ENCODE data around the gene TCEA3. TPM values are rescaled to one million over a fixed set of nuclear protein-coding genes. Genes with fewer than 3 reads are reported as not detected.

Gene TCEA3
- polyA plus RNA-seq, 1 experiment: 21.0 TPM

DNA sequence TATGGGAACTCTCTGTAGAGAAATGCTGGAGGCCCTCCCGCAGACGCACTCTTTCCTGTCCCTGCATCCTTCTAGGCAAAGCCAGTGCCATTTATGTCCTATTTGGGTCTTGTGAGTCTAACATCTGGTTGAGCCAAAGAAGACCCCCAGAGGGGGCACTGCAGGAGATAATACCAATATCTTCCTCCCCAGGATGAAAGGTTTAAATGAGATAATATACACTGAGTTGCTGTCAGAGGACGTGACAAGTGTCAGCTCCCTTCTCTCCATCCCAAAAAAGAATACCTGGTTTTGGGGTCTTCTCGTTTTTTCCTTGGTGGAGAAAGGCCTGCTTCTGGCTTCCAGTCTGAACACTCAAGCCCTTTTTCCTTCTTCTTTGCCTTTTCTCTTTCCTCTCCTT is 7.6 kb downstream of the TCEA3 start:
- TF ChIP-seq, protein P1, sequence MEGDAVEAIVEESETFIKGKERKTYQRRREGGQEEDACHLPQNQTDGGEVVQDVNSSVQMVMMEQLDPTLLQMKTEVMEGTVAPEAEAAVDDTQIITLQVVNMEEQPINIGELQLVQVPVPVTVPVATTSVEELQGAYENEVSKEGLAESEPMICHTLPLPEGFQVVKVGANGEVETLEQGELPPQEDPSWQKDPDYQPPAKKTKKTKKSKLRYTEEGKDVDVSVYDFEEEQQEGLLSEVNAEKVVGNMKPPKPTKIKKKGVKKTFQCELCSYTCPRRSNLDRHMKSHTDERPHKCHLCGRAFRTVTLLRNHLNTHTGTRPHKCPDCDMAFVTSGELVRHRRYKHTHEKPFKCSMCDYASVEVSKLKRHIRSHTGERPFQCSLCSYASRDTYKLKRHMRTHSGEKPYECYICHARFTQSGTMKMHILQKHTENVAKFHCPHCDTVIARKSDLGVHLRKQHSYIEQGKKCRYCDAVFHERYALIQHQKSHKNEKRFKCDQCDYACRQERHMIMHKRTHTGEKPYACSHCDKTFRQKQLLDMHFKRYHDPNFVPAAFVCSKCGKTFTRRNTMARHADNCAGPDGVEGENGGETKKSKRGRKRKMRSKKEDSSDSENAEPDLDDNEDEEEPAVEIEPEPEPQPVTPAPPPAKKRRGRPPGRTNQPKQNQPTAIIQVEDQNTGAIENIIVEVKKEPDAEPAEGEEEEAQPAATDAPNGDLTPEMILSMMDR (IDR thresholded peaks at IDR 0.05; ENCODE audit: insufficient read depth, low read depth, low read length): no peak
- Histone ChIP-seq H3K27me3 (ENCODE audit: control insufficient read depth, insufficient read depth, low read length) (no peaks in the 10 kb centered on the region), H3K4me3 (ENCODE audit: low read depth, low read length) (no peak overlapping the region), H3K36me3 (ENCODE audit: control insufficient read depth, insufficient read depth, low read length) (peaks cover 8% of the 10 kb centered on the region)
- ChIA-PET POLR2A (no interaction called here), CTCF (interaction anchor here (1.2 kb wide), 1 partner anchor 12 kb away, joined by 5 read pairs; no protein-coding TSS in a partner anchor)
- no peak for DNase-seq (ENCODE audit: low read depth)

DNA sequence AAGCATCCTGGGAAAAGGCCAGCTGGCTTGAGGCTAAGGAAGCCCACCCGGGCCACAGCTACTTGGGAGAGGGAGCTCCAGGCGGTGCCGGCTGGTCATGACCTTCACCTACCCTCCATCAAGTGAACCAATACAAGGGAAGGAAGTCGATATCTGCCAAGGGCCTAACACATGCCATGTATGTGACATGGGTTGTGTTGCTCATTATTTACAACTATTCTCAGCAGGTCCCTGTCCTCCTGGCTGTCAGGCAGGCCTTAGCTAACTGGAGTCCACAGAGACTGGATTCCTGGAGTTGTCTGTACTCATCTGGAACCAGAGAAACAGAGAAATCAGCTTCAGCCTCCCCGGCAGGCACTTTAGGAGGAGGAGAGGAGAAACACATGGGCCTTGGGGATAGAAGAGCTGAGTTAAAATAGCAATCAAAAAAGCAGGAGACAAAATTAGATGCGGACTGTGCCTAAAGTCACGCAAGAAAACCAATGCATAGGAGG is 15.7 kb downstream of the TCEA3 start:
- H3K36me3 ChIP-seq (ENCODE audit: control insufficient read depth, insufficient read depth, low read length): peaks cover 4% of the 10 kb centered on the region
- CTCF ChIA-PET: interaction anchor here (0.6 to 2.3 kb wide), 6 partner anchors 13 to 547 kb away, joined by 3 to 10 read pairs (median 3); no protein-coding TSS in a partner anchor
- H3K27me3 ChIP-seq (ENCODE audit: control insufficient read depth, insufficient read depth, low read length): no peaks in the 10 kb centered on the region
- POLR2A ChIA-PET: no interaction called here
- TF ChIP-seq, protein P1 (IDR thresholded peaks at IDR 0.05; ENCODE audit: insufficient read depth, low read depth, low read length): no peak
- no peak for DNase-seq (ENCODE audit: low read depth)
- no peak overlapping the region for H3K4me3 ChIP-seq (ENCODE audit: low read depth, low read length)

DNA sequence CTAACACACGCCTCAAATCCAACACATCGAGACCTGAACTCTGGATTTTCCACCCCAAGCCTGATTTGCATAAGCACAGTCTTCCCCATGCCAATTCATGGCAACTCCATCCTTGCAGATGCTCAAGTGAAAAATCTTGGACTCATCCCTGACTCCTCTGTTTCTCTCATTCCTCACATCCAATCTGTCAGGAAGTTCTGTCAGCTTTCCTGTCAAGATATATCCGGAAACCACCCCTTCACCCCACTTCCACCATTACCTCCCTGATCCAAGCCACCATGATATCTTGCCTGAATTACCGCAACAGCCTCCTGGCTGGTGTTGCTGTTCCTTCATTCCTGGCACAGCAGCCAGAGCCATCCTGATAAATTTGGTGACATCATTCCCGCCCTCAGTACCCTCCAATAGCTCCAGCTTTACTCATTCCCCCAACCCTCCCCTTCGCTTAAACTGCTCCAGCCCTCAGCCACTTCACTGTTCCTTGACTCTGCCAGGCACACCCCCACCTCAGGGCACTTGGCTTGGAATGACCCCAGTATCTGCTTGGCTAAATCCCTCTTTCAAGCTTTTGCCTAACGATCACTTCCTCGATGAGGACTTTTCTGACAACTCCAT is 17.4 kb downstream of the TCEA3 start:
- CTCF ChIA-PET: no interaction called here

DNA sequence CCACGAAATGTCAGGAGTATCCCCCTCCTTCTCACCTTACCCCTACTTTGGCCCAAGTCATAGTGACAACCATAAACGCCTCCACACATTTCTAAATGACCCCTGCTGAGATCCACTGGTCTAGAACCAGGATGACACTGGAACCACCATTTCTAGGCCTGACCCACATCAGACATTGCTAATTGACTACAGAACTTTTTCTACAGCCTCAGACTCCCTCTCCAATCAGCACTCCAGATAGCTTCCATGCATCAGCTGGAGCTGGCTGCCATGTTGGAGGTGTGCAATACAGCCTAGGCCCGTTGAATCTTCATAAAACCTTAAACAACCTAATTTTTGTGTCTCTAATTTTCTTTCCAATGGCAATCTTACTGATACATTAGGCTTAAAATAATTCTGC is 18.6 kb downstream of the TCEA3 start:
- TF ChIP-seq, protein P1 (IDR thresholded peaks at IDR 0.05; ENCODE audit: insufficient read depth, low read depth, low read length): no peak
- Histone ChIP-seq H3K4me3 (ENCODE audit: low read depth, low read length) (no peak overlapping the region), H3K27me3 (ENCODE audit: control insufficient read depth, insufficient read depth, low read length) (no peaks in the 10 kb centered on the region), H3K36me3 (ENCODE audit: control insufficient read depth, insufficient read depth, low read length) (peaks cover 4% of the 10 kb centered on the region)
- ChIA-PET POLR2A (no interaction called here), CTCF (interaction anchor here (0.9 to 1.7 kb wide), 2 partner anchors 12 to 39 kb away, joined by 3 to 5 read pairs; no protein-coding TSS in a partner anchor)
- DNase-seq (ENCODE audit: low read depth): no peak

More for the DNA sequence above, 17.4 kb downstream of the TCEA3 start:
- Histone ChIP-seq H3K4me3 (ENCODE audit: low read depth, low read length) (no peak overlapping the region), H3K36me3 (ENCODE audit: control insufficient read depth, insufficient read depth, low read length) (peaks cover 4% of the 10 kb centered on the region), H3K27me3 (ENCODE audit: control insufficient read depth, insufficient read depth, low read length) (no peaks in the 10 kb centered on the region)
- DNase-seq (ENCODE audit: low read depth): no peak
- TF ChIP-seq, protein P1 (IDR thresholded peaks at IDR 0.05; ENCODE audit: insufficient read depth, low read depth, low read length): no peak
- POLR2A ChIA-PET: no interaction called here

DNA sequence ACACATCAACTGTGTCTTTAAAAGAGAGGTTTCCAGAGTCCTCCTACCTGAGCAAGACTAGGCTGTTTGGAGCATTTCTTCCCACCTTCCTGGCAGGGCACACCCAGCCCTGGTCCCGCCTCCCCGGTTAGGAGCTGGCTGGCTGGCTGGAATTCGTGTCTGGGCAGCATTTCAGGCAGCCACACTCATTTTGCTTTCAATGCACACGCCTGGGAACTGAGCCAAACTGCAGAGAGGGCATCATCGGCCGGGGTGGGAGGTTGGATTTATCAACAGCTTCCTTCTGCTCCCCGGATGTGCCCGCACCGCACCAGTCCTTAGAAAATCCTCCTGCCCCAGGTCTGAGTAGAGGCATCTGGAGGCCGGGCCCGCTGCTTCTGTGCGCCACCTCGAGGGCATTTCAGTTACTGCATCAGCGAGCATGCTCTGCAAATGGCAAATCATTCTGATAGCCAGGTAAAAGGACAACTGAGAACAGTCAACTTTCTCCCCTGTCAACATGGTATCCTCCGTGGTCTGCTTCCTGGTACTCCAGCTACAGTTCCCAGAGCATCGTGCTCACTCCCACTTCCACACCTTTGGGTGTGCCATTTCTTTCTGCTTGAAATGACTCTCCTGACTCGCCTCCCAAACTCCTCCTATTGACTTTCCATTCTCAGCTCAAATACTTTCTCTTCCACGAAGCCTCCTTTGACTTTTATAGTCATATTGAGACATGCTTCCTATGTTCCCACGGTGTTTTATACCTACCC is 20.6 kb downstream of the TCEA3 start:
- Histone ChIP-seq H3K36me3 (ENCODE audit: control insufficient read depth, insufficient read depth, low read length) (peaks cover 1% of the 10 kb centered on the region; the same call in 1 of the 2 replicates), H3K4me3 (ENCODE audit: low read depth, low read length) (no peak overlapping the region), H3K27me3 (ENCODE audit: control insufficient read depth, insufficient read depth, low read length) (no peaks in the 10 kb centered on the region)
- peak; percentile 59 for DNase-seq (ENCODE audit: low read depth)
- ChIA-PET POLR2A (interaction anchor here (0.5 to 1.0 kb wide), 4 partner anchors 9 to 175 kb away, joined by 3 read pairs; partner anchors contain the start of gene HNRNPR), CTCF (interaction anchor here (0.7 to 3.2 kb wide), 34 partner anchors 8 to 305 kb away, joined by 3 to 25 read pairs (median 6); partner anchors contain the start of genes ASAP3, HNRNPR, RPL11 and TCEA3)
- TF ChIP-seq, protein P1 (IDR thresholded peaks at IDR 0.05; ENCODE audit: insufficient read depth, low read depth, low read length): peak; percentile 95

Measured in BJ (cell line).